AML-193 (cell line): ENCODE data around the gene ZNF202.
"Not testable (repeated sequence)": the region's sequence is repeated elsewhere in the genome, so short reads cannot be mapped to it uniquely, and the experiment has no call there.

Source experiments
- DNase-seq, 2 experiments: peaks; one replicate each; lab custom pipeline; 2025; lab: John Stamatoyannopoulos, UW

Gene ZNF202

DNA sequence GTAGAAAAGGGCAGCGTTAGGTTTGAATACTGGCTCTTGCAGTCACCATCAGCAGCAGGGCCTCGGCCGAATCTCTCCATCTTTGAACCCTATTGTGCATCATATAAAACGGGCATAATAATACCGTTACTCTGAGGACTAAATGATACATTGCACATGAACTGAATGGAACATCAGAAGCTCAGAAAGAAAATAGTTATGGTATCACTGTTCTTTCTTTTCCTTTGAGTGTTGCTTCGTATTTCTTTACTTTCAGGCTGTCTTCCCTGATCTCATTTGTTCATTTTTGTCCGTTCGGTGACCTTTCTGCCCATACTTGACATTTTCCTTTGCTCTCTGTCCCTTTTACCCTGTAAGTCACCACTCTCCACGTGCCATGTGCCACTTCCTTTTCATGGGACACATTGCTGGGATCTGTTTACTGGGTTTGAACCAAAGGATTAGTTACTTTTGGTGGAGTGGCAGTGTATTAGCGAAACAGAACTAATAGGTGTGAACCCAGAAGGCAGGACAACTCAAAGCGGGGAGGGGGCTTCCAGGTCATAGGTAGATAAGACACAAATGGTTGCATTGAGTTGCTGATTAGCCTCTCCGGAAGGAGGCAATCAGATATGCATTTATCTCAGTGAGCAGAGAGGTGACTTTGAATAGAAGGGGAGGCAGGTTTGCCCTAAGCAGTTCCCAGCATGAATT lies 717 bp upstream of the ZNF202 start:
- DNase-seq = no peak

DNA sequence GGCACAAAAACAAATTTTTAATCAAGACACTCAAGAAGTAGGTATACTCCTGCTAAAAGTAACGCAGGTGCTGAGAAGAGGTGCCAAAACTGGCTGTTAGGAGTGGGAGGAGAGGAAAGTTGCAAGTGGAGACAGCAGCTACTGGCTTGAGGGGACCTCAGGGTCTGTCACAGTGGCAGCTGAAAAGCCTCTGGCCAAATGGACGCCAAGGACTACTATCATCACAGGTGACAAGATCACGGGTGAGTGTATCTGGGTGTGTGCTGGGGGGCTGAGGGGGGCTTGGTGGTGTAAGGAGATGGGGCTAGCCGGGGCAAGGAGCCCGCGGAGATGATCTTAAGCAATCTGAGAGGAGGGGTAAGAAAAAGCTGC lies 687 bp downstream of the ZNF202 start:
- no peak for DNase-seq

DNA sequence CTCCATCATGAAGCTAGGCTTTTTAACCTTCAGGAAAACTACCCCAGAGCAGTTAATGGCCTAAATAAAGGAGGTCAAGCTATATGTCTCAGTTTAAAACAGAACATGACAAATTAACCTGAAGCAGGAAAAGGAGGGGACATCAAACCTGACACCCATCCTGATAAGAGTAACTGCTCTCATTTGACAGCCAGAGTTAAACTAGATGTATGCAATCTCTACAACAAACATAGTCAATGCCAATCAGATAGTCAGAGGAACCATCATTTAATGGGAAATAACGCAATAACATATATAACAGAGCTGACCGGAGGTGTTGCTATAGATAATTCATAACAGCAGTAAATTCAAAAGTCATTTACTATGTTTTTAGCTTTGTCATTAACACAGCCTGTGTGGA lies 3.1 kb downstream of the ZNF202 start:
- no peak for DNase-seq

DNA sequence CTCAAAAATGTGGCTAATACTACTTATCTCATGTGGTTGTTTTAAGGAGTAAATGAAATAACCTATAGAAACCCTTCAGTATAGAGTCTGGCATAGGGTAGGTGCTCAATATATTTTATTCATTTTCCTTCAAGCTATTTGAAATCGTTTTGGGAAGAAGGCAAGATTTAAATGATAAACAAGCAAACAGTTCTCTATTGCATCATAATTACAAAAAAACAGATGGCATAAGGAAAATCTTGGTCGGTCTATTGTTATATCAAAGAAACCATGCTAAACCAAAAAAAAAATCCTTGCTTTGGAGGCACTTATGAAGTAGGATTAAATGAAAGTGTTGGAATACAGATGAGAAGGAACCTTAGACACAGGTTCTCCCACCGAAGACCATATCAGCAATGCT lies 4.7 kb downstream of the ZNF202 start:
- no peak for DNase-seq

DNA sequence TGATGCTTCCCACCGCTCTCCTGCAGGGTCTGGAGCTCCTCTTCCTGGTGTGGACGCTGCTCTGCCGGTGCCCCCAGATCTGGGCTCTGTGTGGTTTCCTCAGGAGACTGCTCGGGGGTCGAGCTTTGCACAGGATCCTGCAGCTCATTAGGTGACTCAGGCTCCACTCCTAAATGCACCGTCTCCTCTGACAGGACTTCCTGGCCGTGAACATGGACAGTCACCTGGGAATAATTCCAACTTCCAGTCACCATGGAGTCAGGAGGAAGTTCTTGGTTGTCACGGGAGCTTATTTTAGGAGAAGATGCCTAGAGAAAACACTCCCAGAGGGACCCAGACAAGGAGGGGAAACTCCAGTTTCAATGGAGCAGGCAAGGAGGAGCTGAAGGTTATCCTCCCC lies 11.9 kb downstream of the ZNF202 start:
- DNase-seq = no peak

DNA sequence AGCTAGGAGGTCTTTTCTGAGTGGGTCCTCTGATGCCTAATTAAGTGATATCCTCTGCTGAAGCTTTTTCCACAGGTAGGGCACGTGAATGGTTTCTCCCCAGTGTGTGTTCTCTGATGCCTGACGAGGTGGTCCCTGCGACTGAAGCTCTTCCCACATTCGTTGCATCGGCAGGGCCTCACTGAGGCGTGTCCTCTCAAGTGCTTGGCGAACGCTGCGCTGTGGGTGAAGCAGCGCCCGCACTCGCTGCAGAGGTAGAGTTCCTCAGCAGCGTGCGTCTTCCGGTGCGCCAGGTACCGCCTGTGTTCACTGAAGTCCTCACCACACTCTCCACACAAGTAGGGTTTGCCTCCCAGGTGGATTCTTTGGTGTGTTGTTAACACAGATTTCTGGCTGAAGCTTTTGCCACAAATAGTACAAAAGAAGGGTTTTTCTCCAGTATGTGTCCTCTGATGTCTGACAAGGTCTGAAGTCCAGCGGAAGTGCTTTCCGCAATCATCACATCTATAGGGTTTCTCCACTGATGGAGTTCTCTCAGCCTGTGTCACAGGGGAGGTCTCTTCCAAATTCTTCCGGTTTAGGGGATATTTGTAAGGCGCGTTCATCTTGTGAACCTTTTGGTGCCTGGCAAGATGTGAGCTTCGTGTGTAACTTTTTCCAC lies 15.3 kb downstream of the ZNF202 start:
- no peak for DNase-seq

DNA sequence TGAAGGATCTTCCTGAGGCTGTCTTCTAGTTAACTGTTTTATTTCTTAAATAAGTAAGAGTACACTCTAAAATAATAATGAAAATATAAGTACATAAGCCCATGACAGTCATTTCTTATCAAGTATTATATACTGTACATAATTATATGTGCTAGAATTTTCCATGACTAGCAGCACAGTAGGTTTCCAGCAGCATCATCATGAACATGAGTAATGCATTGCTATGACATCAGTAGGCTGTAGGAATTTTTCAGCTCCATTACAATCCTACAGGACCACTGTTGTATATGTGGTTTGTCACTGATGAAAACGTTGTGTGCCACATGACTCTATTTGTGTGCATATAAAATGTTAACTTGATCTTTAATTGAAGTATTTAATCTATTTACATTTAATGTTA lies 22.0 kb downstream of the ZNF202 start:
- DNase-seq = no peak

DNA sequence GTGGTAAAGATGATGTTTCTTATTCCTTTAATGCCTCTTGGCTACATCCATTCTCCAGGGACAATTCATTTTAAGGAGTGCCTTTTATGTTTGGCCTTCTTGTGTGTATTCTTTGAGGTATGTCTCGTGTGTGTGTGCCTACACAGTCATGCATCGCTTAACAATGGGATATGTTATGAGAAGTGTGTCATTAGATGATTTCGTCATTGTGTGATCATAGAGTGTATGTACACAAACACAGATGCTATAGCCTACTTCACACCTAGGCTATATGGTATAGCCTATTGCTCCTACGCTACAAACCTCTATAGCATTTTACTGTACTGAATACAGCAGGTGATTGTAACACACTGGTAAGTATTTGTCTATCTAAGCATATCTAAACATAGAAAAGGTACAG lies 23.0 kb downstream of the ZNF202 start:
- DNase-seq = no peak

DNA sequence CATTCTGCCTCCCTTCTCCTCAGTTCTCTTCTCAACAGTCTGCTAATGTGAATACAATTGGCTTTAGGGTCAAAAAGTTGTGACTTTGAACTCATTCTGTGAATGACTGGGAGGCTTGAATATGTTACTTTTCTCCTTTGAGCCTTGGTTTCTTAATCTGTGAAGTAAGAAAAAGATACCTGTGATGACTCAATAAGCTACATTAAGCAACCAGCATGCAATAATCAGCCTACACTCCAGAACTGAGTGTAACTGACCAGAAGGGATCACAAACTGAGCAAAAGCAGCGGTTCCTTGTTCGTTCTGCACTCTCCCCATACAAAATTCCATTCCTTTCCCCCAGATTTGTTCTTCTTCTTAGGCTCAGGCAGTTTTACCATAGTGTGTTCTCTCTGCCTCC lies 23.4 kb downstream of the ZNF202 start:
- DNase-seq = no peak

DNA sequence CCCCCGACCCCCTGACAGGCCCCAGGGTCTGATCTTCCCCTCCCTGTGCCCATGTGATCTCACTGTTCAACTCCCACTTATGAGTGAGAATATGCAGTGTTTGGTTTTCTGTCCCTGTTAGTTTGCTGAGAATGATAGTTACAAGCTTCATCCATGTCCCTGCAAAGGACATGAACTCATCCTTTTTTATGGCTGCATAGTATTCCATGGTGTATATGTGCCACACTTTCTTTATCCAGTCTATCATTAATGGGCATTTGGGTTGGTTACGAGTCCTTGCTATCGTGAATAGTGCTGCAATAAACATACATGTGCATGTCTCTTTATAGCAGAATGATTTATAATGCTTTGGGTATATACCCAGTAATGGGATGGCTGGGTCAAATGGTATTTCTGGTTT lies 28.8 kb downstream of the ZNF202 start:
- not testable (repeated sequence) for DNase-seq

DNA sequence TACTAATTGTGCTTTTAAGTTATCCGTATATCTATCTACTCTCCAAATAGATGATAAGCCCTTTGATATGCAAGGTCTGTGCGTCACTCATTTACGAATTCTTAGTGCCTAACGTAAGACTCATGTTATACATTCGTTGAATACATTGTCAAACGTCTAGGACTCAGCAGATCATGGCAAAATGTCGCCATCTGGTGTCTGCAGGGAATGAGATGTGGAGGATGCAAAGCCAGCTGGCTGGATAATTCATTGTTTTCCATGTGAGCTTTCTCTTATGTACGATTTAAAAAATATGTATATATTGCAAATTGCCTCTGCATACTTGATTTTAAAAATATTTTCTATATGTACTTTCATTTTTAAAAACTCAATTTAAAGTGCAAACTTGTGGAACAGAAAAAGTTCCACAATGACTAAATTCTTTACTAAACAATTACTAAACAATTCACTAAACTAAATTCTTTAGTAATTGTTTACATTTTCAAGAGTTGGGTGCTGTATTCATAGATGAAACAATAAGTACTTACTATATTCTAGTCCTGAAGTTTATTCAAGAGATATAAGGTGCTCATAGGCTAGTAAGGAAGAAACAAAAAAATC lies 33.8 kb downstream of the ZNF202 start:
- DNase-seq = peak; percentile 55 to 67

DNA sequence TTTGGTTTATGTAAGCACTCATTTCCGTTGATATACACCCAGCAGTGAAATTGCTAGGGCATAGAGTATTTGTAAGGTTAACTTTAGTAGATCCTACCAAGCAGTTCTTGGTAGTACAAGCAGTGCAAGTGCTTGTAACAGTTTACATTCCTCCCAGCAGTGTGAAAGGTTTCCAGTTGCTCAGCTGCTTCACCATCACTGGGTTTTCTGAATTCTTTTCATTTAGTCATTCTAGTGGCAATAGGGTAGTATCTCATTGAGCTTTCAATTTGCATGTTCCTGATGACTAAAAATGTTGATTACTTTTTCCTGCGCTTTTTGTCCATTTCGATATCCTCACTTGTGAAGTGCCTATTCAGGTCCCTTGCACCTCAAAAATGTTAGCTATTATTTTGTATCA lies 34.3 kb downstream of the ZNF202 start:
- DNase-seq = no peak

DNA sequence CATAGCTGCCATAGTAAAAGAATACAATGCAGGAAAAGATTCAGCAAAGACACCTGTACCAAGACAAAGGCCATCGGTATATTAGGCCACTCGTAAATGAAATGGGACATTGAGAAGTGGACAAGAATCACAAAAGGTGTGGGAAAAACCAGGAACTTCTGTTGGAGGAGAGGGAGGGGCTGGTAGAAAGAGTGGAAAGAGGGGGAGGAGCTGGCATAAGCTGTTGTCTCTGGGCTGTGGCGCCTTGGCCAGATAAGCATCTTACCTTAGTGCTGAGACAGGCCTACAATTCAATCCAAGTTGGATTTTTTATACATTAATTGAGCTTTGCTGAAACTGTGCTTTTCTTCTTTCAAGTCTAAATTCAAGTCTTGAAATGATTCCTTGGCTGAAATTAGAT lies 37.1 kb downstream of the ZNF202 start:
- no peak for DNase-seq

DNA sequence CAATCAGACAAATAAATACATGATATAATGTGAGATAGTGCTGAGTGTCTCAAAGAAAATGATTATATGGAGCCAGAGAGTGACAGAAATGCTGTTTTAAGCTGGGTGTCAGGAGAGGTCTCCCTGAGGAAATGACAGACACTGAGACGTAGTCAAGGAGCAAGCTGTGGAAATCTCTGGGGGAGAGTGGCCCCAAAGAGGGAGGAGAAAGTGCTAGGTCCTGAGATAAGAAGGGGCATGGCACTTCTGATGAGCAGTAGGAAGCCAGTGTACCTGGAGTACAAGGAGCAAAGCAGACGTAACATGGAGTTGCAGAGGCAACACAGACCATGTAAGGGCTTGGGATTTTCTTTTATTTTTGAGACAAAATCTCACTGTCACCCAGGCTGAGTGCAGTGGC lies 38.8 kb downstream of the ZNF202 start:
- no peak for DNase-seq

DNA sequence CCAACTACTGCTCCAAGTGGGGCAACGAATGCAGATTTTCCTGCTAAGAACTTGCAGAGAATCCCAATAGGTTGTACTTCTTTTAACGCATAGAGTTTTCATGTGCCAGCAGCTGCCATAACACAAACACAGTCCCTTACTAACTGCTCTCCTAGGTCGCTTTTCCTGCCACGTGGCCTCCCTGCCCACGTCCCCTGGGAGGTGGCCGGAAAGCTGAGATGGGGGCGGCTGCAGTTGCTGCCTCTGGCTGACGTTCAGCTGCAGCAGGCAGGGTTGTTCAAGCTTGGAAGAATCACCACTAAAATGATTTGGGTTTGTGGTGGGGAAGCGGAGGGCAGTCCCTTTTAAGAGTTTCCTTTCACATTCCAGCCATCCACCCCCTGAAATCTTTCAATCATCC lies 39.3 kb downstream of the ZNF202 start:
- no peak for DNase-seq

DNA sequence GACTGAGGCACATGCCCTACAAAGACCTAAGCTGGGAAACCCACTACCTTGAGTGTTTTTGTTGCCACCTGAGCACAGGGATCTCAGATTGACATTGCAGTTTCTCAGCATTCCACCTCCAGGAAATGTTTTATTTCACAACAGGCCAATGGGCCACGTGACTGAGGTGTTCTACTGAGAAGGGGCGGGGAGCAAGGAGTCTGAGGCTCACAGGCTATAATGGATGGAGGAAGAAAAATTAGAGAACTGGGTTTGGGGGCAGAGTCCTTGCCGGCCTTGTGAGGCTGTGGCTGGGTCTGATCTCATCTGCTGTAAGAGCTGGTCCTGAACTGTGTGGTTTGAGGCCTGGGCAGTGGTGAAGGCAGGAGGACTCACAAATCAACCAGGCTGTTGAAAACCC lies 40.7 kb downstream of the ZNF202 start:
- DNase-seq = no peak

DNA sequence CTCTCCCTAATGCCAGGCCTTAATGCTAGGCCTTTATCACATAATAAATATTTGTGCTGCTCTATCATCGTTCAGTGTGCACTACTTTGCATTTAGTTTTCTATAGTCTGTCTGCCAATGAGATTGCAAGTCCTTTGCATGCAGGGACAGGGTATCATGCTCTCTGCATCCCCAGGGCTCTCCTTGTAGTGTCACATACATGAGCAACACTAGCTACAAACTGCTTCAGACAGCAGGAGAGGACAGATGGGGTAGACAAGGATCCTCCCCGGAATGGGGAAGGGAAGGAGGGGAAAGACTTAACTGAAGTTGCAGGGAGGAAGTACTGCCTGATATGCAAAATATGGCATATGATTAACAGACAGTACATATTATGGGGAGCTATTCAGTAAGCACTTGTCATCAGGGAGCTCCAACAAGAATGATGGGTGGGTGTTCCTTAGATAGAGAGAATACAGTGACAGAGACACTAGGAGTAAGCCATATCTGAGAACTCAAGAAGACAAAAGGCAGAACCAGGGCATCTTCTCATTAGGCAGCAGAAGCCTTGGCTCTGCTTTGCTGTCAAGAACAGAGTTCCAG lies 42.8 kb downstream of the ZNF202 start:
- DNase-seq = peak; percentile 29 to 38

DNA sequence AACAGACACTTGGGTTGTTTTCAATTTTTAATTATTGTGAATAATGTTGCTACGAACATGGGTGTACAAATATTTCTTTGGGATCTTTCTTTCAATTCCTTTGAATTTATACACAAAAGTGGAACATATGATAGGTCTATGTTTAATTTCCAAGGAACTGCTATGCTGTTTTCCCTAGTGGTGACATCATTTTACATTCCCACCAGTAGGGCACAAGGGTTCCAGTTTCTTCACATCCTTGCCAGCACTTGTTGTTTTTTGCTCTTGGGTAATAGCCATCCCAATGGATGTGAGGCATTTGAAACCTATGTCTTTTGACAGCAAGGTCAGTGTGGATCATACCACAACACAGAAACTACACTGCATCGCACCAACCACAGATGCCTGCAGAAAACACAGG lies 45.3 kb downstream of the ZNF202 start:
- DNase-seq = no peak

DNA sequence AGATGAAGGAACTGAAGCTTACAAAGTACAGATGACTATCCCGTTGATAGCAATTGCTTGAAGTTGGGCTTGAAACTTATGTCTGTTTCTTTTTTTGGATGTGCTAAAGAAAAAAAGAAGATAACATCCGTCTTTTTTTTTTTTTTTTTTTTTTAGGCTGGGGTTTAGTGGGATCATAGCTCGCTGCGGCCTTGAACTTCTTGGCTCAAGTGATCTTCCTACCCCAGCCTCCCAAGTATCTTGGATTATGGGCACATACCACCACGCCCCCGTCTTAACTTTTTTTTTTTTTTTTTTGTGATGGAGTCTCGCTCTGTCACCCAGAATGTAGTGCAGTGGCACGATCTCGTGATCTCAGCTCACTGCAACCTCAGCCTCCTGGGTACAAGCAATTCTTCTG lies 46.2 kb downstream of the ZNF202 start:
- DNase-seq = no peak

DNA sequence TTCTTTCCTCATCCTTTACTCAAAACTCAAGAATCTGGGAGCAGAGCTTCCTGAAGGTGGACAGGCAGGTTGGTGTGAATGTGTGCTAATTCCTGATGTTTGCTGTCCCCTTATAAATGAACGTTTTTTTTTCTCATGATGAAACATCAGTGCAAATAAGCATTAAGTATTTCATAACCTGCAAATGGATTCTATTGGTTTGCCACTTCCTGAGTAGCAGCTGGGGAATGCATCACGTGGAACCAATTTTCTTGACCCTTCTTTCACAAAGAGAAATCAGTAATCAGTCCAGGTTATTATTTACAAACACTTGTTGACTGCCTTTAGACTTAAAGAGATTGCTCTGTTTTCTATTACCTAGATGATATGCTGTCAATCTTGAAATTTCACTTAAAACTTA lies 46.9 kb downstream of the ZNF202 start:
- peak; percentile 61 to 70 for DNase-seq

DNA sequence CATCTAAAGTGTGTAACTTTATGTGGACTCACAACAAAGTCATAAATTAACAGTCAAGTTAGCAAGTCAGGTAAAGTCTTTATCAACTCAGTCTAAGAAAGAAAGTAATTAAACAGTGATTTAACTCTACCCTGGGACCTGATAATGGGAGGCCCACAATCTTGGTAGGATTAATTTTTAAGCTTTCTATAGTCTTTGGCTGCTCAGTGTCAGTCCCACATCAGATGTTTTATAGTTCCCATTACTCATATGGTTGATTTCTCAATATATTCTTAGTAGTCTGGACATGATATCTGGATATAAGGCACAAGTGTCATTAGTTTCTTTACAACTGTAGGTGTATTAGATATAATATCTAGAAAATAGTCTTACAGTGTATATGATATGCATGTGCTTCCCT lies 48.5 kb downstream of the ZNF202 start:
- DNase-seq = no peak

DNA sequence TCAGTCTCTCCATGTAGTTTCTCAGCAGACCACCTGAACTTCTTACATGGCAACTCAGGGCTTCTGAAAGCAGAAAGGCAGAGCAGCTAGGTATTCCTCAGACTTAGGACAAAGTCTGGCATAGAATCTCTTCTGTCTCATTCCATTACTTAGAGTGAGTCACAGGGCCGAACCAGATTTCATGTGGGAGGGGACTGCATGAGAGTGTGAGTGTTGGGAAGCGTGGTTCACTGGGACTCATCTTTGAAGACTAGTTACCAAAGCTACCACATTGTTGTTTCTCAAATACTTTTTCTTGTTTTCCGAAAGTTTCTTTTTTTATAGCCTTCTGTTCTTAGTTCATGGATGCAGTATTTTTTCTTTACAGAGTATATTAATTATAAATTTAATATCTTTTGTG lies 51.0 kb downstream of the ZNF202 start:
- no peak for DNase-seq

DNA sequence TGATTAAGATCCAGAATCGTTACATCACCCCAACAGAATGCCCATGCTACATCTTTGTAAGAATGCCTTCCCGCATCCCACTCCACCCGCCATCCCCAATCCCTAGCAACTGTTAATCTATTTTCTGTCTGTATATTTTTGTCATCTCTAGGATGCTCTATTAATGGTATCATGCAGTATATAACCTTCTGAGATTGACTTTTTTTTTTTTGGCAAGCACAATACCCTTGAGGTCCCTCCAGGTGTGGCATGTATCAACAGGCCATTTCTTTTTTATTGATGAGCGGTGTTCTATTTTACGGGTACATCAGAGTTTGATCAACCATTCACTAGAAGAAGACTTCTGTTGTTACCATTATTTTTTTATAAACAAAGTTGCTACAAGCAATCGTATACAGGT lies 56.9 kb downstream of the ZNF202 start:
- no peak for DNase-seq
